HCT116 (cell line): Measurements from ENCODE around the gene CENPK. TPM values are rescaled to one million over a fixed set of nuclear protein-coding genes. Genes with fewer than 3 reads are reported as not detected.

Experiments used
- ATAC-seq: fragments of 200-7000 bp; cut with Tn5 transposase; 2 replicates; pipeline ENCODE4 v1.9.1; 2020; ENCODE audit warnings: mild to moderate bottlenecking, moderate library complexity
- BruUV-seq: library from RNA; stranded (reverse); fragments of 400-500 nt; replicated peaks from 2 replicates; lab custom pipeline; 2021; lab: Mats Ljungman, UMichigan
- CTCF ChIA-PET: fragments of 300-600 bp; sonication (Branson Sonifier 250); formaldehyde crosslinking; loops from one replicate; lab custom pipeline; 2021; ENCODE audit warnings: antibody characterized with exemption; lab: Charles Lee
- POLR2A ChIA-PET: fragments of 300-600, 350-600 bp; sonication (Branson Sonifier 250); formaldehyde crosslinking; loops from one replicate; lab custom pipeline; 2021; ENCODE audit warnings: antibody characterized with exemption; lab: Charles Lee
- RAD21 ChIA-PET, 2 experiments: fragments of 300-600 bp; sonication (Branson Sonifier 250); formaldehyde crosslinking; loops; one replicate each; lab custom pipeline; 2023; ENCODE audit warnings: low total read pairs in 2 of 2; ENCODE audit not compliant: uncharacterized antibody in 2 of 2, unreplicated experiment in 2 of 2, low non-redundant PET in 1 of 2; lab: Charles Lee
- DNase-seq: peaks from one replicate; pipeline ENCODE4 v3.0.0-alpha.2; 2010; ENCODE audit warnings: low read depth, low spot score
- H2AFZ ChIP-seq: fragments of 200-600 bp; shearing (Covaris generic), sonication (generic); 2 replicates; pipeline ENCODE4 v1.6.1; 2017; ENCODE audit warnings: low read depth, mixed run types, mixed read lengths, antibody characterized with exemption, low read length; ENCODE audit not compliant: poor library complexity, severe bottlenecking
- H3K27ac ChIP-seq: 2 replicates; pipeline ENCODE4 v1.5.1; 2012; ENCODE audit warnings: low read depth, low read length
- H3K27me3 ChIP-seq: fragments of 200-600 bp; sonication (generic); 2 replicates; pipeline ENCODE4 v1.6.1; 2016; ENCODE audit warnings: mixed run types, low read length, mixed read lengths; ENCODE audit not compliant: insufficient read depth
- H3K36me3 ChIP-seq, 2 experiments: fragments of 200-500 bp in 1 of 2; fragments of 200-600 bp in 1 of 2; sonication (Bioruptor generic) in 1 of 2; sonication (generic) in 1 of 2; 2 replicates each; pipeline versions ENCODE4 v1.5.1 to v1.6.1; 2014 to 2016; ENCODE audit warnings: low read length in 2 of 2, inconsistent platforms in 1 of 2, mixed read lengths in 1 of 2, mixed run types in 1 of 2; ENCODE audit not compliant: insufficient read depth in 2 of 2, control insufficient read depth in 1 of 2
- H3K4me1 ChIP-seq, 2 experiments: fragments of 200-600 bp in 1 of 2; sonication (generic) in 1 of 2; 2 replicates each; pipeline versions ENCODE4 v1.5.1 to v1.6.1; 2012 to 2017; ENCODE audit warnings: low read length in 2 of 2, inconsistent platforms in 1 of 2, mild to moderate bottlenecking in 1 of 2, mixed read lengths in 1 of 2, mixed run types in 1 of 2, moderate library complexity in 1 of 2; ENCODE audit not compliant: insufficient read depth in 2 of 2, control insufficient read depth in 1 of 2
- H3K4me2 ChIP-seq: fragments of 200-600 bp; sonication (generic); 2 replicates; pipeline ENCODE4 v1.6.1; 2017; ENCODE audit warnings: mixed run types, low read length, mixed read lengths
- H3K4me3 ChIP-seq, 2 experiments: fragments of 200-600 bp in 1 of 2; sonication (generic) in 1 of 2; replicated peaks in 1 of 2; 2 replicates each; pipeline ENCODE4 v1.5.1; 2011 to 2016; ENCODE audit warnings: low read length in 2 of 2, control low read depth in 1 of 2, low read depth in 1 of 2, mild to moderate bottlenecking in 1 of 2, mixed read lengths in 1 of 2, mixed run types in 1 of 2
- H3K79me2 ChIP-seq: fragments of 200-600 bp; sonication (generic); 2 replicates; pipeline ENCODE4 v1.6.1; 2017; ENCODE audit warnings: mild to moderate bottlenecking, mixed run types, low read length, moderate library complexity, mixed read lengths; ENCODE audit not compliant: insufficient read depth
- H3K9ac ChIP-seq: fragments of 200-600 bp; sonication (generic); 2 replicates; pipeline ENCODE4 v1.6.1; 2016; ENCODE audit warnings: low read length, mixed read lengths
- H3K9me2 ChIP-seq: fragments of 200-600 bp; sonication (generic), shearing (Covaris generic); 2 replicates; pipeline ENCODE4 v1.6.1; 2017; ENCODE audit warnings: mixed run types, mild to moderate bottlenecking, moderate library complexity; ENCODE audit not compliant: insufficient read depth
- H3K9me3 ChIP-seq, 2 experiments: fragments of 200-500 bp in 1 of 2; fragments of 200-600 bp in 1 of 2; sonication (Bioruptor generic) in 1 of 2; sonication (generic) in 1 of 2; 2 replicates each; pipeline ENCODE4 v1.6.1; 2014 to 2017; ENCODE audit warnings: low read length in 2 of 2, mixed read lengths in 2 of 2, inconsistent platforms in 1 of 2, low read depth in 1 of 2, mild to moderate bottlenecking in 1 of 2, mixed run types in 1 of 2, moderate library complexity in 1 of 2; ENCODE audit not compliant: control insufficient read depth in 1 of 2, insufficient read depth in 1 of 2
- H4K20me1 ChIP-seq: fragments of 200-600 bp; sonication (generic), shearing (Covaris generic); 2 replicates; pipeline ENCODE4 v1.6.1; 2017; ENCODE audit warnings: mixed run types, mild to moderate bottlenecking, moderate library complexity; ENCODE audit not compliant: insufficient read depth
- CBX3 ChIP-seq: IDR thresholded peaks from 2 replicates; pipeline ENCODE4 v1.6.1; 2012; ENCODE audit warnings: low read depth
- CEBPB ChIP-seq: IDR thresholded peaks from 2 replicates; pipeline ENCODE4 v1.6.1; 2012; ENCODE audit warnings: low read depth
- ELF1 ChIP-seq: IDR thresholded peaks from 2 replicates; pipeline ENCODE4 v1.6.1; 2012; ENCODE audit warnings: low read depth, borderline replicate concordance
- EZH2 ChIP-seq: fragments of 200-600 bp; sonication (generic); IDR thresholded peaks from 2 replicates; pipeline ENCODE4 v1.6.1; 2017; ENCODE audit warnings: antibody characterized with exemption, mixed run types
- EZH2phosphoT487 ChIP-seq: fragments of 200-600 bp; IDR thresholded peaks from 2 replicates; pipeline ENCODE4 v1.6.1; 2018; ENCODE audit warnings: antibody characterized with exemption, borderline replicate concordance
- FOSL1 ChIP-seq: IDR thresholded peaks from 2 replicates; pipeline ENCODE4 v1.6.1; 2012; ENCODE audit warnings: low read depth
- JUND ChIP-seq: IDR thresholded peaks from 2 replicates; pipeline ENCODE4 v1.6.1; 2012
- MAX ChIP-seq: IDR thresholded peaks from 2 replicates; pipeline ENCODE4 v1.6.1; 2012
- POLR2A ChIP-seq: IDR thresholded peaks from 2 replicates; pipeline ENCODE4 v1.7.0; 2011; ENCODE audit warnings: borderline replicate concordance; ENCODE audit not compliant: insufficient read depth, insufficient read length; ENCODE audit errors: extremely low read depth
- POLR2AphosphoS5 ChIP-seq: IDR thresholded peaks from 2 replicates; pipeline ENCODE4 v1.6.1; 2011; ENCODE audit warnings: mild to moderate bottlenecking, low read depth, low read length, moderate library complexity
- RAD21 ChIP-seq: IDR thresholded peaks from 2 replicates; pipeline ENCODE4 v1.6.1; 2012; ENCODE audit warnings: low read depth, mild to moderate bottlenecking
- SIN3A ChIP-seq: IDR thresholded peaks from 2 replicates; pipeline ENCODE4 v1.6.1; 2012; ENCODE audit warnings: low read depth
- SP1 ChIP-seq: IDR thresholded peaks from 2 replicates; pipeline ENCODE4 v1.6.1; 2012; ENCODE audit warnings: low read depth
- TCF7L2 ChIP-seq: IDR thresholded peaks from 2 replicates; pipeline ENCODE4 v1.7.0; 2011; ENCODE audit warnings: borderline replicate concordance, inconsistent platforms; ENCODE audit not compliant: insufficient read depth, insufficient read length; ENCODE audit errors: extremely low read depth
- ZBTB33 ChIP-seq: IDR thresholded peaks from 2 replicates; pipeline ENCODE4 v1.6.1; 2011; ENCODE audit warnings: mild to moderate bottlenecking, low read length, moderate library complexity; ENCODE audit not compliant: insufficient replicate concordance; ENCODE audit errors: extremely low read depth
- ZFX ChIP-seq: fragments of 450-650 bp; IDR thresholded peaks from 2 replicates; pipeline ENCODE4 v1.6.1; 2017
- ZNF274 ChIP-seq: fragments of 200-500 bp; sonication (Bioruptor generic); IDR thresholded peaks from 2 replicates; pipeline ENCODE4 v1.6.1; 2014; ENCODE audit warnings: mild to moderate bottlenecking, low read depth, low read length, inconsistent platforms
- intact Hi-C: fragments of 100-400 bp; cut with micrococcal nuclease; formaldehyde crosslinking; loops from 2 replicates; pipeline ENCODE4 v1.10.0; 2022
- total RNA-seq: library from RNA; stranded (reverse); gene quantifications from one replicate; pipeline ENCODE4 v1.2.1, GENCODE V29; 2021; ENCODE audit not compliant: unreplicated experiment

Gene CENPK
- total RNA-seq, 1 experiment from 2014 or later, result 21.4 TPM

- TF ChIP-seq ZNF274 (no peak), POLR2A (no peak), FOSL1 (no peak), ELF1 (no peak), EZH2phosphoT487 (no peak), POLR2AphosphoS5 (no peak)
- Histone ChIP-seq H3K27ac (no peak overlapping the region), H4K20me1 (no peaks in the 10 kb centered on the region), H3K79me2 (no peaks in the 10 kb centered on the region), H3K36me3 (0 out of 4 replicates have a peak, but pooled peaks cover 0 to 7% of the 10 kb centered on the region in 2 experiments), H3K4me2 (no peak overlapping the region), H3K9me2 (no peaks in the 10 kb centered on the region), H3K4me3 (no peak overlapping the region), H3K9ac (no peak overlapping the region), H2AFZ (no peak overlapping the region), H3K27me3 (no peaks in the 10 kb centered on the region), H3K9me3 (no peaks in the 10 kb centered on the region), H3K4me1 (no peaks in the 10 kb centered on the region)
- ChIA-PET POLR2A (no interaction called here), RAD21 (no interaction called here), CTCF (no interaction called here)
- intact Hi-C loops, result no loop called here
- BruUV-seq, result no TSS peak
- DNase-seq (no peak), ATAC-seq (no peak)
Observed at GRCh38 chr5:65535529-65535987, 27.4 kb downstream of the CENPK start.

GRCh38 chr5:65530904-65531303, 32.1 kb downstream of the CENPK start:
- no peak overlapping the region for H2AFZ ChIP-seq
- ChIA-PET CTCF (no interaction called here), RAD21 (no interaction called here), POLR2A (no interaction called here)
- H3K79me2 ChIP-seq, result no peaks in the 10 kb centered on the region
- ATAC-seq (no peak), DNase-seq (no peak)
- no peaks in the 10 kb centered on the region; a peak in 2 of 4 replicates for H3K36me3 ChIP-seq
- H3K9ac ChIP-seq, result no peak overlapping the region
- H3K9me2 ChIP-seq, result no peaks in the 10 kb centered on the region
- no peaks in the 10 kb centered on the region for H4K20me1 ChIP-seq
- H3K4me3 ChIP-seq, result no peak overlapping the region
- H3K4me1 ChIP-seq, result no peaks in the 10 kb centered on the region
- intact Hi-C loops, result no loop called here
- H3K27me3 ChIP-seq, result no peaks in the 10 kb centered on the region
- no peak overlapping the region for H3K4me2 ChIP-seq
- BruUV-seq, result no TSS peak
- no peak overlapping the region for H3K27ac ChIP-seq
- H3K9me3 ChIP-seq, result no peaks in the 10 kb centered on the region
- TF ChIP-seq EZH2 (no peak), MAX (no peak), TCF7L2 (no peak), POLR2A (no peak), SP1 (no peak), EZH2phosphoT487 (no peak), FOSL1 (no peak), ZFX (no peak), CEBPB (no peak), RAD21 (no peak), POLR2AphosphoS5 (no peak), ZBTB33 (no peak), SIN3A (no peak), JUND (no peak), CBX3 (no peak)
